NCI-H1436 (cell line): ENCODE results near the gene YARS1.

ENCODE experiments used
- DNase-seq: peaks from one replicate; lab custom pipeline; 2025; lab: John Stamatoyannopoulos, UW

Gene YARS1

GRCh38 chr1:32817159-32817814 is at the start of gene YARS1, which contains the start of gene S100PBP:
TSS of gene YARS1 (minus strand) at chr1:32817358. CDS start at chr1:32817244, 114 bp downstream.
TSS of gene S100PBP (plus strand) at chr1:32817653. CDS start at chr1:32826100, 8,447 bp downstream.
- DNase-seq, result peak; percentile 96

GRCh38 chr1:32865639-32866405 is 48.7 kb upstream of the YARS1 start:
- DNase-seq, result no peak

GRCh38 chr1:32864375-32865019 is 47.3 kb upstream of the YARS1 start:
- DNase-seq, result no peak

GRCh38 chr1:32863881-32864245 is 46.7 kb upstream of the YARS1 start:
- no peak for DNase-seq

- DNase-seq, result no peak
These were observed 46.2 kb upstream of the YARS1 start for GRCh38 chr1:32863218-32863880.

- no peak for DNase-seq
These were observed 44.9 kb upstream of the YARS1 start for GRCh38 chr1:32861904-32862695.

- DNase-seq, result no peak
These were observed 43.4 kb upstream of the YARS1 start for GRCh38 chr1:32860566-32860965.

GRCh38 chr1:32859915-32860314 is 42.8 kb upstream of the YARS1 start:
- DNase-seq, result no peak

GRCh38 chr1:32858791-32859190 is 41.6 kb upstream of the YARS1 start:
- no peak for DNase-seq

- DNase-seq, result no peak
These were observed 41.0 kb upstream of the YARS1 start for GRCh38 chr1:32858136-32858535.

GRCh38 chr1:32855861-32856617 is 38.9 kb upstream of the YARS1 start:
- DNase-seq, result no peak

GRCh38 chr1:32848354-32849063 is 31.4 kb upstream of the YARS1 start:
- peak; percentile 24 for DNase-seq

GRCh38 chr1:32831878-32832277 is 14.7 kb upstream of the YARS1 start:
- DNase-seq, result no peak

- DNase-seq, result peak; percentile 11
These were observed 13.1 kb upstream of the YARS1 start for GRCh38 chr1:32830092-32830852.

GRCh38 chr1:32828341-32828740 is 11.2 kb upstream of the YARS1 start:
- no peak for DNase-seq

- DNase-seq, result no peak
These were observed 8.0 kb upstream of the YARS1 start for GRCh38 chr1:32825181-32825580.

GRCh38 chr1:32818804-32819541 is 1.8 kb upstream of the YARS1 start:
- DNase-seq, result no peak
